Measurements from ENCODE around the gene TGFBR3.

Gene TGFBR3

DNA sequence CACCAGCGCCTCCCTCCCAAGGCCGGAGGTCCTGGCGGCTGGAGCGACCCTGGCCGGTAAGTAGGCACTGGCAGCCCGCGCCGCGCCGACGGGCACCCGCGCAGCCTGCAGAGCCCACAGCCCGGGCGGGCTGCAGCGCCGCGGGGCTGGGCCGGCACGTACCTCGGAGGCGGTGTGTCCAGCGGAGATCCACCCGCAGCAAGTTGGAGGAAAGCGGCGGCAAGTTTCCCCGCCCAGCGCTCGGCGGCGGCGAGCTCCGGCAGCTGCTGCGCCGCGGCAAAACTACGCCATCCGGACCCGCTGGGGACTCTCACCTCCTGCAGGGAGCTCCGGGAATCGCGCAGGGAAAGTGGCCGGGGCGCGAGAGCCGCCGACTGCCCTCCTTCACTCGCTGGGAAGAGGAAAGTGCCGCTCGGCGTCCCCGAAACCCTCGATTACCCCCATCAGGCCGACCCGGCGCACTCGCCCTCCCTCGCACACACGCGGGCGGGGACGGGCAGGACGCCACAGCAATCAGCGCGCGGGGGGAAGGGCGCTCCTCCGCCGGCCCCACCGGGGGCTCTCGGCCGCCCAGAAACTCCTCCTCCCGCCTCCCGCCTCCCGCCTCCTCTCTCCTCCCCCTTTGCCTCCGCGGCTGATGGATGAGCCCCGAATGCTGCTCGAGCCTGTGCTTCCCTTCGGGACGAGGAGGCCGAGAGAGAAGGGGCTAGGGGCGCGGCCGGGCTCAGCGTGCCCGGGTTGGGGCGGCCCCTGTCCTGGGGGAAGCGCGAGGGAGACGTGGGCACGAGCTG is at the start of gene TGFBR3:
TSS of gene TGFBR3 (minus strand) at position 436 of the 791 bp plus-strand sequence. CDS start 24,620 bp downstream, outside the sequence.
- peak; percentile 76 for DNase-seq (ENCODE audit: low spot score)

DNA sequence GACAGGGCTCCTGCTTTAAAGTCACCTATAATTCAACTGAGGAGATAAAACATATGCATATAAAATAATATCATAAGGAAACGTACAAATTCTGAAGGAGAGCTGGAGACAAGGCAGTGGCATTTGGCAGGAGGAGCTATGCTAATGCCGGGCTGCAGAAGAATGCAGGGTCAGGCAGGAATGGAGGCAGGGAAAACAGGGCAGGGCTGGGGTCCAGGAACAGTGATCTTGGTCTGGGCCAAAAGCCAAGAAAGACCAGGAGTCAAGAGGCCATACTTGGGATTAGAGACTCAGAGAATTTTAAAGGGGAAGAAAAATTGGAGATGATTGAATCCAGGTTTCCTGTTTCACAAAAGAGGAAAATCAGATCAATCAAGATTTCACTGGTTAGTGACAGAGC is 43.3 kb upstream of the TGFBR3 start:
- no peak for DNase-seq (ENCODE audit: low spot score)

DNA sequence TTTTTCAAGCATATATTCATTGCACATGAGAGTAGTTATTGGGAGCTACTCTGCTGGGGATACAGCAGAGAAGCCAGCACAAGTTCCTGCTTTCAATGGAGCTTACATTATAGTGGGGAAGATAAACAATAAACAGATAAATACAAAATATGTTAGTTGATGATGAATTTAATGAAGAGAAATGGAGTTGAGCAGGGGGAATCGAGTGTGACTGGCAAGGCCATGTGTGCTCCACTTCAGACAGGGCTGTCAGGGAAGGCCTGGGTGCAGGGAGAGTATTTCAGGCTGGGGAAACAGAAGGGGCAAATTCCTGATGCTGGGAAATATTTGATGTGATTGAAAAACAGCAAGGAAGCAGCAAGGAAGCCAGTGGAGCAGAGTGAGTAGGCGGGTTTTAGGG is 42.1 kb upstream of the TGFBR3 start:
- DNase-seq (ENCODE audit: low spot score) = no peak

DNA sequence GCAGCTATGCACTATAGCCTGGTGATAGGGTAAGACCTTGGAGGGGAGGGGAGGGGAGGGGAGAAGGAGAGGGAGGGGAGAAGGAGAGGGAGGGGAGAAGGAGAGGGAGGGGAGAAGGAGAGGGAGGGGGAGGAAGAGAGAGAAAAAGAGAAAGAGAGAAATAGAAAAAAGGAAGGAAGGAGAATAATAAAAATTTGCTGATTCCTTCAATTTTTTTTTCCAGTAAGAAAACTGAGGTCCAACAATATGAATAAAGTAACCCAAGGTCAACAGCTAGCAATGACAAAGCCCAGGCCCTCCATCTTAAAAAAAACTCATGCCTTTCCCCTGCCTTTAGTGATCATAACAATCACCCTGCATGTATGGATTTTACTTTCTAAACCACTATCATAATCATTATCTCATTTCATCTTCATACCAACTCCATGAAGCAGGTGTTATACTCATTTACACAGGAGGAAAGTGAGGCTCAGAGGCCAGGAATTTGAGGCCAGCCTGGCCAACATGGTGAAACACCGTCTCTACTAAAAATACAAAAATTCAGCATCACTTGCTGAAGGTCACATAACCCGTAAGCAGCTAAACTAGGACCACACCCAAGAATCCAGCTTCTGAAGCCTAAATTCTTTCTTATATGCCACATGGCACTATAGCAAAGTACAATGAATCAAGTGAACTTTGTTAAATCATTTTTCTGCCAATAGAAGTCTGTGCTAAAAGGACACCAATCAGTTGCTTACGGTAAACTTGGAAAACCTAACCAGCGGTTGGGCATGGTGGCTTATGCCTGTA is 39.9 kb upstream of the TGFBR3 start:
- no peak for DNase-seq (ENCODE audit: low spot score)

DNA sequence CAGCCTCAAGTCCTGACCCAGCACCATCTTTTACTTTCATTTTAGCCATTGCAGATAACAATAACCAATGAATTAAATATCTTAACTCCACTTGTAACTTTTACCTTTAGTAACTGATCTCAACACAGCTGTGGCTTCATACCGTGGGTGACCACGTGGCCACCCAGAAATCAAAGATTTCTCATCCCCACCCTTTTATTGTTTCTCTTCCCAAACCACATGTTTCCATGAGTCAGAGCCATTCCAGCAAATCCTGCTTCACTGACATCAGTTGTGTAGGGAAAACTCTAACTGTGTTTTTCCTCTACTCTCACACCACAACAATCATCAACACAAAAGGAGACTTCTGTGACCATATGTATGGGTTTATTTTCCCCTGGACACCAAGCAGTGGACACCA is 38.2 kb upstream of the TGFBR3 start:
- no peak for DNase-seq (ENCODE audit: low spot score)

DNA sequence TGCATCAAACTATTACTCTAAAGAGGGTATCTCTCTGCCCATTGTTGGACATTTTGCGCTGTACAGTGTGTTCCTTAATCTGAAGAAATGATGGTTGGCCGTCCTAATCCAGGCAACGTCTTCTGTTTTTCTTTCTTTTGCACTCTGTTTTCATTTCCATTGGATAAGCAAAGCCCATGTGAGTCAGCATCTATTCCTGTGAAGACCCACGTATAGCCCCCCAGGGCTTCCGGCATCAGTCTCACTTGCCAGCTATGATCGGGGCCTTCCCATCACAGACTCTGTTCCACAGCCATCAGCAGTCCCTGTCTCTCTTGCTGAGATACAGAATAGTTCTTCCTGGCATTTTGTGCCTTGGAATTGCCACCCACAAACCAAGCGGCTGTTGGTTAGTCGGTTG is 34.0 kb upstream of the TGFBR3 start:
- DNase-seq (ENCODE audit: low spot score) = no peak

DNA sequence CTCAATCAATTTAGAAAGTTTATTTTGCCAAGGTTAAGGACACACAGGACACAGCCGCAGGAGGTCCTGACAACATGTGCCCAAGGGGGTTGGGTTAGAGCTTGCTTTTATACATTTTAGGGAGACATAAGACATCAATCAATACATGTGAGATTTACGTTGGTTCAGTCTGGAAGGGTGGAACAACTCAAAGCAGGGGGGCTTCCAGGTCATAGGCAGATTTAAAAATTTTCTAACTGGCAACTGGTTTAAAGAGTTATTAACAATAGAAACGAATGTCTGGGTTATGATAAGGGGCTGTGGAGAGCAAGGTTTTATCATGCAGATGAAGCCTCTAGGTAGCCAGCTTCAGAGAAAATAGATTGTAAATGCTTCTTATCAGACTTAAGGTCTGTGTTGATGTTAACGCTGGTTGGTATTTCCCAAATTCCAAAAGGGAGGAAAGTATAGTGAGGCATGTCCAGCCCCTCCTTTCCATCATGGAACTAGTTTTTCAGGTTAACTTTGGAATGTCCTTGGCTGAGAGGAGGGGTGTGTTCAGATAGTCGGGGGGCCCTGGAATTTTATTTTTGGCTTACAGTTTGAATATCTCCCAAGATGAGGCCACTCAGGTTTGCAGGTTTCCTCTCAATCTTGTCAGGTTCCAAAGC is 31.0 kb upstream of the TGFBR3 start:
- DNase-seq (ENCODE audit: low spot score) = no peak

DNA sequence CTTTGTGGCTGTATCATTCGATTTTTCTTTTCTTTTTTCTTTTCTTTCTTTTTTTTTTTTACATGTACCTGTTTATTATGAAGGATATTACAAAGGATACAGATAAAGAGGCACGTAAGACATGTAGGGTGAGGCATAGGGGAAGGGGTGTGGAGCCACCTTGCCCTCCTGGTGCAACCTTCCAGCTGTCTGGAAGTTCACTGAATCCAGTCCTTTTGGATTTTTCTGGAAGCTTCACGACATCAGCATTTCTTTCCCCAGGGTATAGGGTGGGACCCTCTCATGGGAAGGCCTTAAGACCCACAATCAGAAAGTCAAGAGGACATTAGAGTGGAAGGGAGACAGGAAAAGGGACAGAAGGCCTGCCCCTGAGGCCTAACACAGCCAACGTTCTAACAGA is 30.1 kb upstream of the TGFBR3 start:
- no peak for DNase-seq (ENCODE audit: low spot score)

DNA sequence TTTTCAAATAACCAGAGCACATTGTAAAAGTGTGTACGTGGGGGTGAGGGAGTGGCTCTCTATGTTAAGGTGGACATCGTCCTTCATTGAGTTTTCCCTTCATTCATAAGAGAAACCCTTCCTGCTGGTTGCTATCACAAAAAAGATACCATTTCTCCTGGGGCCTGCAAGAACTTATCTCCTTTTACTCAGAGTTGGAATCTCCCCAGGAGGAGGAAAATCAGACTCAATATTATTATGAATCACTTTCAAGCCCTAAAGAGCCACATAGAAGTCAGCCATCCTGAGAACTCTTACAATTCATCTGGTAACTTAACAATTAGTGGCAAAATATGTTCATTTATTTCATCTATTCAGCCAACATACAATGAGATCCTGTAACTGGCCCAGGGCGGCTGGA is 27.1 kb upstream of the TGFBR3 start:
- DNase-seq (ENCODE audit: low spot score) = no peak

DNA sequence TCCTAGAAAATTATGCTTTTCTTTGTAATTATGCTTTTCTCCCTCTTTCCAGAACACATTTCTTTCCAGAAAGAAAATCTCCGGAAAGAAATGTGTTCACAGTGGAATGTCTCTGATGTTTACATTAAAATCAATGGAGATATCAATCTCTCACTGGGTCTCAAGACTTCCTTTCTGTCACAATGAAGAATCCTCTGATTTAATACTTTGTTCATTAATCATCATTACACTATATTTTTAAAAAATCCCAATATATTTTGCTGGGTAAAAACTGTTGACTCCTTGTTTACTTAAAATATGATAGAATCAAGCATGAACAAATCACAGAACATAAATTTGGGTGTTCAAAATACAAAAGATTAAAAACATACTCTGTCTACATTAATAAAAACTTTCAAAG is 26.3 kb upstream of the TGFBR3 start:
- DNase-seq (ENCODE audit: low spot score) = no peak

DNA sequence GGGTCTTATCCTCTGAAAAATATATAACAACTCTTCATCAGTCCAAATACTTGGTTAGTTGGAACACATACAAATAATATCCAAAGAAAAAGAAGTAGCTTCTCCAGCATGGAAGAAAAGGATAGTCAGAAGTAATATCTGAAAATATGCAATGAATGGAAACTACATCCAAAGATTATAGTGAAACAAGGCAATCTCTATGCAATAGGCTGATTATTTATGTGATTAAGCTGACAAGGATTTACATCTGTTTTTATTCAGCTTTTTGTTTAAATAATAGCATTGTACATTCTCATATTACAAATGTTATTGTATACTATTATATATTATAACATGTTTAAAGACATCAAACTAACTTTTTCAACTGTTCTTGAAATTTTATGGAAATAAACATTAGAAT is 15.3 kb upstream of the TGFBR3 start:
- DNase-seq (ENCODE audit: low spot score) = no peak

DNA sequence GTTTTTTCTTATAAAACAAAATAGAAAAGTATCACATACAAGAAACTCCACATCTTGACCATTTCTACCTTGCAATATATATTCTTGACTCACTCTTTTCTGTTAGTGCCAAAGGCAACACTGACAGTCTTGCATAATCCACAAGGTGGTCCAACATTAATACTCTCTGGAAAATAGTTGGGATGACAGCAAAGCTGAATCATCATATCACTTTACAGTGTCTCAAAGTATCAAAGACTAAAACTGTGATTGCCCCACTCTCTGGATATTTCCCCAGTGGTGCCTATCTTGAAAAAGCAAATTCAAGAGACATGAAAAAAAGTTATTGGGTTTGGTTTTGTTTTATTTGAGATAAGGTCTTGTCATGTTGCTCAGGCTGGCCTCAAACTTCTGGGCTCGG is 14.6 kb upstream of the TGFBR3 start:
- no peak for DNase-seq (ENCODE audit: low spot score)

DNA sequence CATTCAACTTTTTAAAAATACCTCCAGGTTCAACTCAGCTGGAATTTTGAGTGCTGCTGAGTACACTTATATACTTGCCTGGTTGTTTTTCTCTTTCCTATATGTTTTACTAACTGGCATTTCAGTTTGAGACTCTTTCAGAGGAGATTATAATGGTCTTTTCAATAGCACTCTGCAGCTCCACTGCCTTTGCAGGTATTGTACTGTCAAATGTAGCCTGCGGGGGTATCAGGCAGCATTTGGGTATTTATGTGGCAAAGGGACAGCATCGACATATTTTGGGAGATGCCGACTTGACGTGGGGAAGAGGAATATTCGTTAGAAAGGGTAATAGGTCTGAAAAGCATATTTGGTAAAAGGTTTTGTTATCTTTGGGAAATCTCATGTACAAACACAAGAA is 11.1 kb upstream of the TGFBR3 start:
- no peak for DNase-seq (ENCODE audit: low spot score)

DNA sequence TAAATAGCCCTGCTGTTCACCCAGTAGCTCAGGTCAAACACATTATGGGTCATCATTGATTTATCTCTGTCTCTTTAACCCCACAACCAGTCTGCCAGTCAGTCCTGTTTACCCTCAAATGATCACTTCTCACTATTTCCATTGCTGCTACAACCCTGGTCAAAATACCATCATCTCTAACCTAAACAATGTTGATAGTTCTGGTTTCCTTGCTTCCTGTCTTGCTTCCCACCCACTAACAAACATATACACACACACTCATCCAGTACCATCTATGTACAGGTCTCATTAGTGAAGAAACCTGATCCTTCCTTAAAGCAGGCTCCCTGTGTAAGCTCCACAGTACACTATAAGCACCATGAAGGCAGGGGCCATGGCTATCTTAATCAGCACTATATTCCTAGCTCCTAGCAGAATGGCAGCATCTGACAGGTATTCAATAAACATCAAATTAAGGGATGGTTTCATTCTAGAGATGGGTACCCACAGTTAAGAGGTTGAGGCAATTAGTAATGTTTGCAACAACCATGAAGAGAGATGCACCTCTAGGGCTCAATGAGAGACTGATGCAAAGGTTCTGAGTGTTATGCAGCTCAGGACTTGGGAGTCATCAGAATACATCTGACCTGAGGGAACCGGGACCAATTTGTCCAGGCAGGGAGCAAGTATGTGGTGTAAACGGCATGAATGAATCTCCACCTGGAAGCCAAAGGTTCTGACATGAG is 10.0 kb upstream of the TGFBR3 start:
- no peak for DNase-seq (ENCODE audit: low spot score)

DNA sequence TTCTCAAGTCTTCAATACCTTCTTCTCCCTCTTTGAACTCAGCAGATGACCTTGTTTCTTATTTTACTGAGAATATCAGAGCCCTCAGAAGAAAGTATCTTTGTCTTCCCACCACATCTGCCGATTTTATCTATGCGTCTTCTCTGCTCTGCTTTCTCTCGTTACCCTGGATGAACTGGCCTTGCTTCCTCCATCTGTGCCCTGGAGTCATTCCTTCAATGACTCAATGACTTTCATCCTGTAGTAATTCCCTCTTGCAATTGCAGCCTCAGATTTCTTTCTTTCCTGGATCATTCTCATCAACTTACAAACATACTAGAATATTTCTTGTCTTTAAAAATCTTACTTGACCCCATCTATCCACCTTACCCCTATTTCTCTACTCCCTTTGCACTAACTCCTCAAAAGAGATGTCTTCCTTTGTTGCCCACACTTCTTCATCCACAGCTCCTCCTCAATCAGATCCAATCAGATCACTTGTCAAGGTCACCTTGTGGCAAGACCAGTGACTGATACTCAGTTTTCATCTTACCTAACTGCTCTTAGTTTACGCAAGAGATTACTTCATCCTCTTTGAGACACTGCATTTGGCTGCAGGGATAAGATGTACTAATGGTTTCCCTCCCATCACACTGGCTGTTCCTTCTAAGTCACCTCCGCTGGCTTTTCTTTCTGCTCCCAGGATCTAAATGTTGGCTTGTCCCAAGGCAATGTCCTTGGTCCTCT is 8.2 kb upstream of the TGFBR3 start:
- DNase-seq (ENCODE audit: low spot score) = no peak

DNA sequence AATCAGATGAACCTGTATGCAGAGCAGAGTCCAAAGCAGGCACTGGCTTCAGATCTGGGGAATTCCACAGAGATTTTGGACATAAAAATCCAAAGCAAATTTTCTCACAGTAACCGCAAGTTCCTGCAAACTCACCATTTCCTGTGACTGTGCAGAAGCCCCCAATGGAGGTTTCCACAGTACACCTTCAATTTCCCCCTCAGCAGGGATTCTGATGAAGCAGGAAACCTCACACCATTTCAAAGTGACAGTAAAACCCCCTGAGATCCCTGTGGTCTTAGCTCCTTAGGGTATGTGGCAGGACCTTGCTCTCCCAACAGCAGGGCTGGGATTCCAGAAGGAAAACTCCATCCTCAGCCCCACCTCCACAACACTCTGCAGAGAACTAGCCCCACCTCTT is 6.0 kb upstream of the TGFBR3 start:
- no peak for DNase-seq (ENCODE audit: low spot score)

DNA sequence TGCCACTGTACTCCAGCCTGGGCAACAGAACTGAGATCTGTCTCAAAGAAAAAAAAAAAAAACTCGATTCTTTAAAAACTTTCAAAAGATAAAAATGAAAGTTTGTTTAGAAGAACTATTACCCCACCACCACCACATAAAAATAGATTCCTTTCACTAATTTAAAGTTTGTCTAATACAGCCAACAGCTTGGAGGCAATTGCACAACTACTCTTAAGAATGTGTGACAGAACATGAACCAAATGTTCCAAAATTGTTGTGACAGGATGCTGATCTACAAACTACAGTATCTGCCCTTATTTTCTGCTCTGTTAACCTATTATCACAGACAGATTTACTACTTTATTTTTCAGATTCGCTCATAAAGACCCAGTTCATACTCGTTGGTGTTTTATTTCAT is 5.5 kb upstream of the TGFBR3 start:
- DNase-seq (ENCODE audit: low spot score) = no peak

DNA sequence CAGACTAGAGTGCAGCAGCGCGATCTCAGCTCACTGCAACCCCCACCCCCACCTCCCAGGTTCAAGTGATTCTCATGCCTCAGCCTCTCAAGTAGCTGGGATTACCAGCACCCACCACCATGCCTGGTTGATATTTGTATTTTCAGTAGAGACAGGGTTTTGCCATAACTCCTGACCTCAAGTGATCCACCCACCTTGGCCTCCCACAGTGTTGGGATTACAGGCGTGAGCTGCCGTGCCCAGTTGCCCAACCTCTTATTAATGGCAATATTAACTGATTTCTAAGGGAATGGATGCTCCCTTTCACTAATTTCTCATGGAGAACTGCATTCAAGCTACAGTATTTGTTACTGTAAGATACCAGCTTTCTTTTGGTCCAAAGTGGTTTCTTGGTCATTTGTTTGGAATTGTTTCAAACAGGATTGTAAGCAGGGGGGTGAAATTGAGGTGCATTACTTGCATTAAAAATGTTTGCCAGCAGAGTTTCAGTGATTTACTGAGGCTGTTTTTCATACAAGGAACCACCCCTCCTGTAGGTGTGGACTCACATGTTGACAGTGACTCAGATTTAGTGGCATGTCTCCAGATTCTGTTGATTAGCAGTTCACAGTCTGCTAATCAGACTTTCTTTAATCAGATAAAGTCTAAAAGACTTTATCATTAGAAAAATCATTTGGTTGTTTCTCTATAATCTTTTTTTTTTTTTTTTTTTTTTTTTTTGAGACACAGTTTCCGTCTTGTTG is 3.9 kb upstream of the TGFBR3 start:
- DNase-seq (ENCODE audit: low spot score) = peak; percentile 61

DNA sequence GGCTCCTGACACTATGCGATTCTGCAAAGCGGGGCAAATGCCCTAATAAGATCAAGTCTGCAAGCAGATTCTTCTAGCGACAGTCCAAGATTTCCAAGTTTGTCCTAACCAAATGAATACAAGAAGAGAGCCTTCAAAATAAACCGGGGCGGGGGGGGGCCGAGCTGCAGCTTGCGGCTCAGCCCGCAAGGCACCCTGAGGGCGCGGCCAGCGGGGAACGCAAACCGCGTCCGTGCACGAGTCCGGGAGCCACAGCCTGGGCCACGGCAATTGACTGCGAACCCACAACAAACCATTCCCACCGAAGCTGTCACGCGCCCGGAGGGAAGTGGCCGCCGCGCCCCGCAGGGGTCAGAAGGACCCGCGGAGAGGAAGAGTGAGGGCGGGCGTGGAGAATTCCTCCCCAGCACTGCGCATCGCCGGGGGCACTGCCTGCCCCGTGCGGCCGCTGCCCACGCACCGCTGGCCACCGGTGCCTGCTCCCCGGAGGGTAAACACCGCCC is 687 bp downstream of the TGFBR3 start:
- no peak for DNase-seq (ENCODE audit: low spot score)

DNA sequence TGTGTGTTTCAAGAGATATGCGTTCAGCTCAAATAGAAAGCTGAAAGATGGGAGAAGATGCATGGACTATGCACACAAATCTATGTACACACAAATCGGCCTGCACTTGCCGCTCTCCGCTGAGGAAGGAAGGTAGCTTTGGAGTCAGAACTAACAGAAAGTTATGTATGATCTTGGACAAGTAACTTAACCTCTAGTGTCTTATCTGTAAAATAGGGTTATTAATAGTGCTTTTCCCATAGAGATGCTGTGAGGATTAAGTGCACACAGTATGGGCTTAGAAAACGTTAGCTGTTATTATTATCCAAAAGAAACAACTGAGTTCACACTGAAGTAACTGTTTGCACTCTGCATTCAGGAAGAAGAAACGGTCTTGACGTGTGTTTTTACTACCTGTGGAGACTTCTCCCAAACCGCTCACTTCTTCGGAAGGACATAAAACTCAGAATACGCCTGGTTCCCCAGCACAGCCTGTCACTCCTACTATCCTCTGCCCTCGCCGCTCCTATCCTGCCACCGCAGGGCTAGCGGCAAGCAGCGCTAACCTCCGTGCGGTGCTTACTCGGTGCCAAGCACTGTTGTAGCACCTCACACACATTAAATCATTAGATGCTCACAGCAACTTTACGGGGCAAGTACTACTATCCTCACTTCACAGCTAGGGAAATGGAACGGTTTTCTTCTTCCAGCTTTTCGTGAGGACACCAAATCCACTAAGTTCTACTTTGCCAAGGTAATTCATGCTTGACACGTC is 1.3 kb downstream of the TGFBR3 start:
- DNase-seq (ENCODE audit: low spot score) = peak; percentile 19
